ENCODE measurements around the gene UBE4A. TPM values are rescaled to one million over a fixed set of nuclear protein-coding genes. Genes with fewer than 3 reads are reported as not detected.

UBE4A gene
- total RNA-seq, 1 experiment from 2014 or later = 106 TPM

DNA sequence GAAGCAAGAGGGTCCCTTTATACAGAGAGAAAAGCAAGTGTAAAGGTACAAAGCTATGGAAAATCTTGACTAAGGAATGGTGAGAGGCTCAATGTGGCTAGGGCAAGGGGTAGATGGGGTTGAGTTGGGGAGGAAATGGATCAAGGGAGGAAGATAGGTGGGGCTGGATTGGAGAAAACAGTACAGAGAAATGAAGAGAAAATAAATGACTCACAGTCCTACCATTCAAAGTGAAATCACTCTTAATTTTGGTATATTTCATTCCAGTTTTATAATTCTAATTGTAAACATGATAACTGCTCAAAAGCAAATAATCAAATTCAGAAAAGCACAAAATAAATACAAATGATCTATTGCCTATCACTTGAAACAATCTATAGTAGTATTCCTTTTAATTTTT, 16.6 kb downstream of the UBE4A start:
- no TSS peak for BruUV-seq (replicated peaks)
- intact Hi-C loops (cut with micrococcal nuclease; ENCODE audit: unreplicated experiment) = no loop called here
- H3K36me3 ChIP-seq (ENCODE audit: control insufficient read depth, insufficient read depth, low read length) = peaks cover 11% of the 10 kb centered on the region
- Mint-ChIP-seq H3K9me3 (ENCODE audit: unreplicated experiment) (no peaks in the 10 kb centered on the region), H3K27ac (ENCODE audit: unreplicated experiment) (no peak overlapping the region), H3K27me3 (ENCODE audit: insufficient read depth, unreplicated experiment) (no peaks in the 10 kb centered on the region), H3K36me3 (ENCODE audit: insufficient read depth, unreplicated experiment) (peaks cover 93% of the 10 kb centered on the region), H3K4me3 (ENCODE audit: unreplicated experiment) (no peak overlapping the region), H3K4me1 (ENCODE audit: low read depth, unreplicated experiment) (no peaks in the 10 kb centered on the region)
- H3K27me3 ChIP-seq (replicated peaks; ENCODE audit: control insufficient read depth, insufficient read depth, low read length) = no peaks in the 10 kb centered on the region
- CTCF ChIA-PET = no interaction called here
- no peak overlapping the region for H3K4me3 ChIP-seq (ENCODE audit: low read depth, low read length)
- POLR2A ChIA-PET = interaction anchor here (0.6 to 0.7 kb wide), 2 partner anchors 16 to 20 kb away, joined by 3 to 4 read pairs; no protein-coding TSS in a partner anchor
- no peaks in the 10 kb centered on the region for H3K9me3 ChIP-seq
- no peak for TF ChIP-seq CTCF (IDR thresholded peaks at IDR 0.05; ENCODE audit: insufficient read depth in 1 of 2, low read depth in 1 of 2, low read length in 1 of 2, severe bottlenecking in 1 of 2, unreplicated experiment in 1 of 2)
- no peaks in the 10 kb centered on the region for H3K4me1 ChIP-seq
- no peak for DNase-seq

DNA sequence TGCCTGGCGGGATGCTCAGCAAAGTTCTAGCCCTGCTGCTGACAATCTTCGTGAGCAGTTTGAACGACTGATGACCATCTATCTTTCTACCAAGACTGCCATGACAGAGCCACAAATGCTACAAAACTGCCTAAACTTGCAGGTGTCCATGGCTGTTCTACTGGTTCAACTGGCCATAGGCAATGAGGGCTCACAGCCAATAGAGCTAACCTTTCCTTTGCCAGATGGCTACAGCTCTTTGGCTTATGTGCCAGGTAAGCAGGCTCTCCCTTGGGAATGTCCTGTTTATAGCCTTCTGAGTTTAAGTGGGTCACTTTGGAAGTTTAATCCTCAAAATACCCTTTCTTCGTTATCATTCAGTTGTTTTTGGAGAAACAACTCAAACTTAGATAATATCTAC, 20.1 kb downstream of the UBE4A start:
- no peak for DNase-seq
- Mint-ChIP-seq H3K36me3 (ENCODE audit: insufficient read depth, unreplicated experiment) (peaks cover 84% of the 10 kb centered on the region), H3K4me3 (ENCODE audit: unreplicated experiment) (no peak overlapping the region), H3K4me1 (ENCODE audit: low read depth, unreplicated experiment) (peaks cover 4% of the 10 kb centered on the region), H3K9me3 (ENCODE audit: unreplicated experiment) (no peaks in the 10 kb centered on the region), H3K27me3 (ENCODE audit: insufficient read depth, unreplicated experiment) (no peaks in the 10 kb centered on the region), H3K27ac (ENCODE audit: unreplicated experiment) (no peak overlapping the region)
- no peaks in the 10 kb centered on the region for H3K27me3 ChIP-seq (replicated peaks; ENCODE audit: control insufficient read depth, insufficient read depth, low read length)
- no peak for TF ChIP-seq CTCF (IDR thresholded peaks at IDR 0.05; ENCODE audit: insufficient read depth in 1 of 2, low read depth in 1 of 2, low read length in 1 of 2, severe bottlenecking in 1 of 2, unreplicated experiment in 1 of 2)
- H3K4me1 ChIP-seq = no peaks in the 10 kb centered on the region; the same call in 1 of the 2 replicates
- H3K4me3 ChIP-seq (ENCODE audit: low read depth, low read length) = no peak overlapping the region
- ChIA-PET CTCF (no interaction called here), POLR2A (no interaction called here)
- intact Hi-C loops (cut with micrococcal nuclease; ENCODE audit: unreplicated experiment) = no loop called here
- BruUV-seq (replicated peaks) = no TSS peak
- no peaks in the 10 kb centered on the region for H3K9me3 ChIP-seq
- H3K36me3 ChIP-seq (ENCODE audit: control insufficient read depth, insufficient read depth, low read length) = peaks cover 11% of the 10 kb centered on the region

DNA sequence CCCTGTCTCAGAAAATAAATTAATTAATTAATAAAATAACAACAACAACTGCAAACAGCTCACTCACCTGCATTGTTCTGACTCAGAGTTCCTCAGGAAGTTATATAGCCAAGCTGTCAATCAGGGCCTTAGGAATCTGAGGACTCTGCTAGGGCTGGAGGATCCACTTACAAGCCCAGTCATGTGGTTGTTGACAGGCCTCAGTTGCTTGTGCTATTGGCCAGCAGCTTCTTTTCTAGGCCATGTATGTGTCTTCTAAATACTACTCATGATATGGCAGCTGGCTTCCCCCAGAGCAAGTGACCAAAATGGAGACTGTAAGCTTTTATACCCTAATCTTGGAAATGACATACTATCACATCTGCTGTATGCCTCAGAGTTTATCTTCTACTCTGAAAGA, 21.2 kb downstream of the UBE4A start:
- H3K36me3 Mint-ChIP-seq (ENCODE audit: insufficient read depth, unreplicated experiment) = peaks cover 84% of the 10 kb centered on the region
- no peak for DNase-seq
- H3K4me3 Mint-ChIP-seq (ENCODE audit: unreplicated experiment) = no peak overlapping the region
- peaks cover 4% of the 10 kb centered on the region for H3K4me1 Mint-ChIP-seq (ENCODE audit: low read depth, unreplicated experiment)
- BruUV-seq (replicated peaks) = no TSS peak
- ChIA-PET POLR2A (no interaction called here), CTCF (interaction anchor here (0.6 kb wide), 1 partner anchor 222 kb away, joined by 3 read pairs; no protein-coding TSS in a partner anchor)
- no peak overlapping the region for H3K27ac Mint-ChIP-seq (ENCODE audit: unreplicated experiment)
- intact Hi-C loops (cut with micrococcal nuclease; ENCODE audit: unreplicated experiment) = no loop called here
- Histone ChIP-seq H3K4me1 (no peaks in the 10 kb centered on the region; the same call in 1 of the 2 replicates), H3K9me3 (no peaks in the 10 kb centered on the region), H3K4me3 (ENCODE audit: low read depth, low read length) (no peak overlapping the region), H3K36me3 (ENCODE audit: control insufficient read depth, insufficient read depth, low read length) (peaks cover 16% of the 10 kb centered on the region), H3K27me3 (replicated peaks; ENCODE audit: control insufficient read depth, insufficient read depth, low read length) (no peaks in the 10 kb centered on the region)
- no peaks in the 10 kb centered on the region for H3K27me3 Mint-ChIP-seq (ENCODE audit: insufficient read depth, unreplicated experiment)
- TF ChIP-seq CTCF (IDR thresholded peaks at IDR 0.05; ENCODE audit: insufficient read depth in 1 of 2, low read depth in 1 of 2, low read length in 1 of 2, severe bottlenecking in 1 of 2, unreplicated experiment in 1 of 2) = no peak
- H3K9me3 Mint-ChIP-seq (ENCODE audit: unreplicated experiment) = no peaks in the 10 kb centered on the region

Data from Caco-2 (cell line).